HG03060 (cell line): ENCODE results near the gene HMG20A.

Experiments
- ATAC-seq: cut with Tn5 transposase; IDR thresholded peaks from one replicate; pipeline ENCODE4 v1.9.1; 2021; ENCODE audit warnings: low read depth, moderate number of reproducible peaks; ENCODE audit not compliant: unreplicated experiment

HMG20A gene

DNA sequence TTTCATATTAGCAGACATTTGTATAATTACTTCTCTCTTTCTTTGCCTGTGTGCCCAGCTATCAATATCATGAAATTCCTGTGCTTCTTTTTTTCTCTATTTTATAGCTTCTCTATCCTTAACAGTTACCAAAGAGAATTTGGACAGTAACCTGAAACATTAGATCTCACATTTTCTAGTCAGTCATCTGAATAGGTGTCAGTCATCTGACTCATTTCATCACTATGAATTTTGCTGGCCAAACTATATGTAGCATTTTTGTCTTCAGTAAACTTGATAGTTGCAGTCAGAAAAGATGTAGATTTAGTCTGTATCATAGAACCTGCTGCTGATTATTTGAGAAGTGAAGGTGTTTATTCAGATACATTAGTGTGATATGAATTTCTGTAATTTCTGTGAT is 52.6 kb downstream of the HMG20A start:
- ATAC-seq: no peak

GRCh38 chr15:77474310-77474988 is 53.8 kb downstream of the HMG20A start:
- ATAC-seq: no peak

DNA sequence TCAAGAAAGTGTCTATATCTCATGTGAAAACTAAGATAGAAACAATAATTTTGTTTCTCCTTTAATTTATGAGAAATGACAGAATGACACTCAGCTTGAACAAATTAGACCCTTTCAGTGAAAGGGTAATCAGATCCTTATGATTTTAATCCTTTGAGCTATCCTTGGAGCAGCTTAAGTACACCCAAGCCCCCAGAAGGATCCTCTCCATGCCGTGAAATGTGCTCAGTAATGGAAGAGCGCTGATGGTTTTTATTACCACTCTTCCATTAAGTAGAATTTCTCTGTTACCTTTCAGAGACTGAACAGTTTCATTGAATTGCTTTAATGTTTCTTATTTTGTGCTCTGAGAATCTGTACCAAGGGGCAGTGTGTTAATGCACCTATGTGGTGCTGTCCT is 54.3 kb downstream of the HMG20A start:
- no peak for ATAC-seq

GRCh38 chr15:77475898-77476297 is 55.2 kb downstream of the HMG20A start:
- no peak for ATAC-seq

GRCh38 chr15:77476995-77477394 is 56.3 kb downstream of the HMG20A start:
- ATAC-seq: no peak

GRCh38 chr15:77478051-77478450 is 57.4 kb downstream of the HMG20A start:
- ATAC-seq: no peak

DNA sequence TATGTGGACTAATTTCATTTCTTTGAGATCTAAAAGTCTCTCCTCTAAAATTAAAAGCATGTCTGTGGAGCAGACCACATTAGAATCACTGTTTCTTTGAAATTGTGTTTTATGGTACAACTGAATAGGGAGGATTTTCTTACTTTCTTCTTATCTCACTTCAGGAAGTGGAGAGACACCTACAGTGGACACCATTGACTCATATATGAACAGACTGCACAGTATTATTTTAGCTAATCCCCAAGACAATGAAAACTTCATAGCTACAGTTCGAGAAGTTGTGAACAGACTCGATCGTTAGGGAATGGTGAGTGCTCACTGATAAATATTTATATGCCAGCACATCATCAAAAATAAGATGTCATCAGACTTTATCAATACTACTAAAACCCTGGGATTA is 58.3 kb downstream of the HMG20A start:
- no peak for ATAC-seq

DNA sequence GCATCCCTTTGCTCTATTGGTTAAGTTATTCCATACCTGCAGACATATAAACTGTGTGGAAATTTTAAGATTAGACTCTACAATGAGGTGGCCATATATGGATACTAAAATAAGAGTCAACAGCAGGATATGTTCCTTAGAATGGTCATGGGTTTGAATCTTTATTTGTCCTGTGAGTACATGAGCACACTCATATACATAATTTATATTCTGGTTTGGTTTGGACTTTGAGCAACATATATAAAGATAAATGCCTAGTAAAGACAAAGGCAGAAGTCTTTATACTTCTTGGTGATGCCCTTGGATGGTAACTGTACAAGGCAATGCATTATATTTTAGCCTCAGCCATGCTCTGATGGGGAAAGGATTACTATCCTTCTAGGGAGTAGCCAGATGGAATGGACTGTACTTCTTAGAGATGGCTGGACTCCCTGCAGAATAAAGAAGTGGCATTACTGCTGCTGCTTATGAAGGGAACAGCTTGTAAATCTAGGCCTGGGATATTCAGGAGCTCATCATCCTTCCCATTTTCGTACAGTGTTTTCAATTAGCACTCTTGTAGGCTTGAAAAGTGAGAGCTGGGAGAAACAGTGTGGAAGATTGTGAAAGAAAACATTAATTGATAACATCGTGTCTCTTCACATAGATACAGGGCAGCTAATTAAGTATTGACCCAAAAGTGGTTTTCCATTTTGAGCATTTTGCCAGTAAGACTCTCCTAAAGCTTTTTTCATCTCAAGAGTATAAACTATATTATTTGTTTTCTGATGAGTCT is 60.4 kb downstream of the HMG20A start:
- ATAC-seq: no peak

DNA sequence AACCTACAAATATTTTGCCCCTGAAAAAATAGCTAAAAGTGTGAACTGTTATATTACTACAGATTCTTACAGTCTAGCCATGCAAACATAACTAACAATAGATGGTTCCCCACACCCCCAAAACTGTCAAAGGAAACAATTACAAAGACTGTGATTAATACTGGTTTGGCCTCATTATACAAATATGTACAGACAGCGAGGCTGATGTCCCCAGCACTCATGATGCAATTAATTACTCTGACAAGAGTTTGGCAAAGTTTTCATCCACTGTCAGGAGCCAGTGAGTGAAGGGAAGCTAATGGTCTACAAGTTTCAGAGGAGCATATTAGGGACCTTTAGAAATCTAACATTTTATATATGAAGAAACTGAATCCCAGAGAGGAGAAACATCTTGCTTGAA is 61.0 kb downstream of the HMG20A start:
- no peak for ATAC-seq

DNA sequence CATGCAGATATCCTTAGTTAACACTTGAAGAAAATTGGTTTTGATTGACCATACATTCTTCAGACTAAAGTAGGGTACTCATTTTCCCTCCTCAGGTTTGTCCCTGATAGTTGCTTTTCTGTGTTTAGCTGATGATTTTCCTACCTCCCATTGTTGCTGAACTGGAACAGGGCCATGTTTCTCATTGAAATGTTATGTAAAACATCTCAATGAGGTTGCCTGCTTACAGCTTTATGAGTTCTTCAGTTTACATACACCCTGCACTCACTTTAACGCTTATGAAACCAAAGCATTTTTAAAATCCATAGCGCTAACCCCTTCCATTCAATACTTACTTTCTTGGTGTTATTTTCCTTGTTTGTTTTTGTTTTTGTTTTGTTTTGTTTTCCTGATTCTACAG is 61.9 kb downstream of the HMG20A start:
- ATAC-seq: no peak

GRCh38 chr15:77483425-77484140 is 62.9 kb downstream of the HMG20A start:
- no peak for ATAC-seq

DNA sequence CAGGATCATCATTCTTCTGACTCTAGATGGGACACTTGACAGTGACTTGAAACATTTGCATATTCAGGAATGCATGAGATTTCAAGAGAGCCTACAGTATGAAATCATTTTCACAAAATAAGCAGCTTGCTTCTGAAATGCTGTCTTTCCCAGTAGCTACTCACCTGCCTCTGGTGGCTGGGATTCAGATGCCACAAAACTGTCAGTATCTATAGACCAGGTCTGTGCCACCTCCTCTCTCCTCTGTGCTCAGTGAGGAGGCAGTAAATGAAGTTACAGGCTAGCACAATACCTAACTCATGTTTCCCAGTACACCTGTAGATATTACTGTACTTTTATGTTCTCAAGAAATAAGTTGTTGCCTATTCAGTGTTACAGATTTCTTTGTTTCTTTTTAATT is 64.3 kb downstream of the HMG20A start:
- no peak for ATAC-seq

DNA sequence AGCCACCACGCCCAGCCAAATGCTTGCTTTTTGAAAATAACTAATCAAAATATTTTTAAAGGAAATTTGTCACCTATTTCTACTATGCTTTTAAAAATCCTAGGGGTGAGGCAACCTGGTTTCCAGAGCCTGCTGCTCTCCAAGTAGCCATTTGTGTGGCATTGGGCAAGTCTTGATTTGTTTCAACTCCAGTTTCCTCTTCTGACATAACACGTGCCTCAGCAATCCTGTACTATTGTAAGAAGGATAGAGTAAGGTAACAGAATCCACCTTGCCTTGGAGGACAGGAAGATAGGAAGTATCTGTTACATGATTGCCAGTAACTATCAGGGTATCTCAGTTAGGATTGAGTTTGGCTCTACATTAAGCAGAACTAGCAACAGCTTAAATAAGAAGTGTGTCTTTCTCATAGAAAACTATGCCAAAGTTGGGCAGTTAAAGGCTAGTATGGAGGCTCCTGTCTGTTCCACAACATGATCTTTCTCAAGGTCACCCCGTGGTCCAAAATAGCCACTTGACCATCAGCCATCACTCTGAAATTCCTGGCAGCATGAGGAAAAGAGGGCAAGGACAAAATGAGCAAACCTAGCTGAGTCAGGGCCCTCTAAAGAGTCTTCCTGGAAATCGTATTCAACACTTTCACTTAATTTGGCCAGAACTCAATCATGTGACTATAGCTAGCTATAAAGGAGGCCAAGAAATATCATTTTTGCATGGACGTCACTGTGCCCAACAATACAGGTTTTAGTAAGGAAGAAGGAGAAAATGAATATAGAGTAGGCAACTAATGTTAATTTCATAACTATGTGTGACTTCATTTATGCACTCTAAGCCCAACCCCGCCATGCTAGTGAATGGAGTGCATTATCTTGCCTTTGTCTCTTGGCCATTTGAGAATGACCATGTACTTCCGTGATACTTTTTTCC is 66.1 kb downstream of the HMG20A start:
- ATAC-seq: no peak

DNA sequence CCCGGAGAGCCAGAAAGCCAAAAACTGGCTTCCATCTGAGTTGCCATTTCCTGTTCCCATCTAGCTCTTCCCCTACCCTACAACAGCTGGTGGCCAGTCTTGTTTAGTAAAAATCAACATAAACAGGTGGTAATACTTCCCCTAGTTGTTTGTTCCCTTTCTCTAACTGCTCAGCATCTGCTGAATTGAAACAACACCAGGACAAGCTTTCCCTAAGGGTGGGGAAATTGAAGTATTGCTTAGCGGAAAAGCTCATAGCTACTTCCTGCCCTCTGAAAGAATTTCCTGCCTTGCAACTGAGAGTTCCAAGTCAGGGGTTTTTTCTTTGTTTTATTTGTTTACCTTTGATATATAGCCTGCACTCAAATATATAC is 66.8 kb downstream of the HMG20A start:
- ATAC-seq: no peak

DNA sequence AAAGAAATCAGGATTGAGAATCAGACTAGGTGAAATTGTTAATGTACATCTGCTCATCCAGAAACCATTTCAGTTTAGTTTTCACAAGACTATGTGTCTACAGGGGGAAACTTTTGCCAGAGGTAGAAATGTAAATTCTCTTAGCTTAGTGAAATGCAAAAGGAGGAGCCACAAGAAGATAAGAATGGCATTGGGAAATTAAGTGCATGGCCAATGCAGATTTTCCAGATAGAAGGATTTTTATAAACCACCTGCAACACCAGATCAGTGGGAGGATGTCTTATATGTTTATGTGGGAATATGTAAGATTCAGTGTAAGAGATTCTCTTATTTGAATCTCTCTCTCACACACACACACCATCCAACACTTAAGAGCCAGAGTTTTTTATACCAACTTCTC is 67.2 kb downstream of the HMG20A start:
- ATAC-seq: no peak

DNA sequence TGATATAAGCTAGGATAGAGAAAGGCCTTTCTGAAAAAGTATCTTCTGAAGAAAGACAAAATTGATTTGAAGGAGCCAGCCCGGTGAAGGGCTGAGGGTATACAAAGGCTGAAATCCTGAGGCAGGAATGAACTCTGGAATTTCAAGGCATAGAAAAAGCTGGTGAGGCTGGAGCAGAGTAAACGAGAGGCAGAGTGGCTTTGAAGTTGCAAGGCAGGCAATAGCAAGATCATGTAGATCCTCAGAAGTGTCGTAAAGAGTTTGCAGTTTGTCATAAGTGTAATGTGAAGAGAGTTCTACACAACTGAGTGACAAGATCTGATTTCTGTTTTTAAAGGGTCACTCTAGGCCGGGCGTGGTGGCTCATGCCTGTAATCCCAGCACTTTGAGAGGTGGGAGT is 69.0 kb downstream of the HMG20A start:
- ATAC-seq: no peak

GRCh38 chr15:77493324-77493907 is 72.7 kb downstream of the HMG20A start:
- no peak for ATAC-seq

DNA sequence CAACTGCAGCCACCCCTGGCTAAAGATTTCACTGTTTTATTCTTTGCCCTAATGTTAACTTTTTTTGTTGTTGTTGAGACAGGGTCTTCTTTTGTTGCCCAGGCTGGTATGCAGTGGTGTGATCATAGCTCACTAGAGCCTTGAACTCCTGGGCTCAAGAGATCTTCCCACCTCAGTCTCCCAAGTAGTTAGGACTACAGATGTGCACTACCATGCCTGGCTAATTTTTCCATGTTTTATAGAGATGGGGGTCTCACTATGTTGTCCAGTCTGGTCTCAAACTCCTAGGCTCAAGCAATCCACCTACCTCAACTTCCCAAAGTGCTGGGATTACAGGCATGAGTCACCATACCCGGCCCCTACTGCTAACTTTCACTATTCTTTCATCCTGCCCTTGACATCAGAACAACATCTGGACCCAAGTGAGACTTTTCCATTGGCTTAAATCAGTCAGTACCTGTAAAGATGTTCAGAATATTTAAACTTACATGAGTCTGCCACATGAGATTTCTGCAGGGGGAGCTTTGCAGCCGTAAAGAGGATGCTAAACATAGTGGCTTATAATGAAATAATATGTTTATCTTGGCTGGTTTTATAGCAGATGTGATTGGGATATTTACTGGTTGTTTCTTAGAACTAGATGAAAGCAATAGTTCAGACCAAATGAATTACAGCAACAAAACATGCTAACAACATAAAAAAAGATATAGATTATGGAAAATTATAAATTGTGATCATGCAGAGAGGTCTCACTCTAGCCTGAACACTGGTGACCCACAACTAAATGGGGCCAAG is 73.6 kb downstream of the HMG20A start:
- no peak for ATAC-seq

DNA sequence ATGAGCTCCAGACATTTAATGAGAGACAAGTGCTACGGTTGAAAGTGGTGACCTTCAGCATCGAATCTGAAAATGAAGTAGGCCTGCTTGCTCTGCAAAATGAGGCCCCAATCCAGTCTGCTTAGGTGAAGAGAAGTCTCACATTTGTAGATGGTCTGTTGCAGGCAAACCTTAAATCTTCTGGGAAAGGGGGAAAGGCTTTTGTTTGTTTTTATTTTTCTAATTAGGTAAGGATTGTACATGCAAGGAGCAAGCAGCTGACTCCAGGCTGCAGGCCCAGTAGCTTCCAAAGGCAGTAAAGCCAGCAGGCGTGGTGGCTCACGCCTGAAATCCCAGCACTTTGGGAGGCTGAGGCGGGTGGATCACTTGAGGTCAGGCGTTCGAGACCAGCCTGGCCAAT is 74.3 kb downstream of the HMG20A start:
- no peak for ATAC-seq
